HG02840 (cell line): ENCODE results near the gene BAMBI.

ENCODE experiments used
- ATAC-seq: cut with Tn5 transposase; IDR thresholded peaks from one replicate; pipeline ENCODE4 v1.9.1; 2021; ENCODE audit warnings: mild to moderate bottlenecking, moderate library complexity, moderate number of reproducible peaks; ENCODE audit not compliant: unreplicated experiment, low FRiP score

Gene BAMBI

GRCh38 chr10:28674782-28675181 lies 2.5 kb upstream of the BAMBI start:
- ATAC-seq = no peak

GRCh38 chr10:28676326-28676967 lies 874 bp upstream of the BAMBI start:
- ATAC-seq = no peak

- peak; percentile 24 for ATAC-seq
Observed at GRCh38 chr10:28677888-28678686, 766 bp downstream of the BAMBI start.

- ATAC-seq = no peak
Observed at GRCh38 chr10:28678687-28679457, 1.6 kb downstream of the BAMBI start.

GRCh38 chr10:28679581-28680357 lies 2.4 kb downstream of the BAMBI start:
- no peak for ATAC-seq

- ATAC-seq = no peak
Observed at GRCh38 chr10:28680358-28680752, 3.0 kb downstream of the BAMBI start.

GRCh38 chr10:28681291-28681763 lies 4.0 kb downstream of the BAMBI start:
- ATAC-seq = no peak

GRCh38 chr10:28681928-28682750 lies 4.8 kb downstream of the BAMBI start:
- ATAC-seq = no peak

- ATAC-seq = no peak
Observed at GRCh38 chr10:28684157-28684985, 7.0 kb downstream of the BAMBI start.

GRCh38 chr10:28684986-28685580 lies 7.8 kb downstream of the BAMBI start:
- ATAC-seq = no peak

GRCh38 chr10:28685717-28686116 lies 8.4 kb downstream of the BAMBI start:
- ATAC-seq = no peak

GRCh38 chr10:28686835-28687682 lies 9.7 kb downstream of the BAMBI start:
- no peak for ATAC-seq

- no peak for ATAC-seq
Observed at GRCh38 chr10:28687683-28688001, 10.3 kb downstream of the BAMBI start.

- no peak for ATAC-seq
Observed at GRCh38 chr10:28690545-28690944, 13.2 kb downstream of the BAMBI start.

GRCh38 chr10:28691187-28691694 lies 13.9 kb downstream of the BAMBI start:
- ATAC-seq = no peak

- no peak for ATAC-seq
Observed at GRCh38 chr10:28692050-28692449, 14.7 kb downstream of the BAMBI start.

GRCh38 chr10:28694530-28694929 lies 17.2 kb downstream of the BAMBI start:
- no peak for ATAC-seq
